Measurements from ENCODE around the gene HCFC1. TPM values are rescaled to one million over a fixed set of nuclear protein-coding genes. Genes with fewer than 3 reads are reported as not detected.

HCFC1 gene
- total RNA-seq, 2 experiments from 2014 or later: 45.9 to 50.2 TPM

- Mint-ChIP-seq H3K9me3 (no peaks in the 10 kb centered on the region), H3K27ac (peak within 1 kb of the TSS; percentile 83), H3K36me3 (ENCODE audit: low read depth) (peaks cover 9% of the 10 kb centered on the region), H3K27me3 (no peaks in the 10 kb centered on the region), H3K4me1 (ENCODE audit: low read depth) (peaks cover 47% of the 10 kb centered on the region), H3K4me3 (peak within 1 kb of the TSS; percentile 63)
- DNase-seq (peak in 3 of 14 experiments; percentile 6 to 24 (median 15)), ATAC-seq (ENCODE audit: poor library complexity) (peak; percentile 50)
- Histone ChIP-seq H3K27me3 (ENCODE audit: control insufficient read depth in 1 of 2, insufficient read depth in 2 of 2, low read length in 2 of 2) (no peaks in the 10 kb centered on the region), H3K27ac (ENCODE audit: low read depth in 1 of 2, low read length in 2 of 2) (no peak within 1 kb of the TSS), H3K9me3 (ENCODE audit: control insufficient read depth in 1 of 2, insufficient read depth in 1 of 2, low read length in 2 of 2) (no peaks in the 10 kb centered on the region), H3K4me3 (ENCODE audit: low read length) (peak within 1 kb of the TSS; percentile 3), H3K4me1 (ENCODE audit: insufficient read depth, low read length) (peaks cover 58% of the 10 kb centered on the region), H3K36me3 (ENCODE audit: insufficient read depth, low read length) (peaks cover 7% of the 10 kb centered on the region)
- ChIA-PET POLR2A (interaction anchor here (0.6 to 7.3 kb wide), 3 partner anchors 18 to 110 kb away, joined by 3 to 63 read pairs (median 5); partner anchors contain the start of genes ARHGAP4, IDH3G and SSR4), CTCF (no interaction called here)
- intact Hi-C loops (cut with DNase I, micrococcal nuclease): loop anchor here in 1 of 2 experiments (5.0 kb wide), 1 partner anchor 77 kb away; no protein-coding TSS in a partner anchor
- TF ChIP-seq, protein P1, sequence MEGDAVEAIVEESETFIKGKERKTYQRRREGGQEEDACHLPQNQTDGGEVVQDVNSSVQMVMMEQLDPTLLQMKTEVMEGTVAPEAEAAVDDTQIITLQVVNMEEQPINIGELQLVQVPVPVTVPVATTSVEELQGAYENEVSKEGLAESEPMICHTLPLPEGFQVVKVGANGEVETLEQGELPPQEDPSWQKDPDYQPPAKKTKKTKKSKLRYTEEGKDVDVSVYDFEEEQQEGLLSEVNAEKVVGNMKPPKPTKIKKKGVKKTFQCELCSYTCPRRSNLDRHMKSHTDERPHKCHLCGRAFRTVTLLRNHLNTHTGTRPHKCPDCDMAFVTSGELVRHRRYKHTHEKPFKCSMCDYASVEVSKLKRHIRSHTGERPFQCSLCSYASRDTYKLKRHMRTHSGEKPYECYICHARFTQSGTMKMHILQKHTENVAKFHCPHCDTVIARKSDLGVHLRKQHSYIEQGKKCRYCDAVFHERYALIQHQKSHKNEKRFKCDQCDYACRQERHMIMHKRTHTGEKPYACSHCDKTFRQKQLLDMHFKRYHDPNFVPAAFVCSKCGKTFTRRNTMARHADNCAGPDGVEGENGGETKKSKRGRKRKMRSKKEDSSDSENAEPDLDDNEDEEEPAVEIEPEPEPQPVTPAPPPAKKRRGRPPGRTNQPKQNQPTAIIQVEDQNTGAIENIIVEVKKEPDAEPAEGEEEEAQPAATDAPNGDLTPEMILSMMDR (IDR thresholded peaks at IDR 0.05): no peak
Observed at GRCh38 chrX:153903991-153904957, 67.3 kb downstream of the HCFC1 start, which contains the start of gene AVPR2. TSS of gene AVPR2 (plus strand) at chrX:153904673. CDS start at chrX:153905146, 473 bp downstream.

- peak overlapping the region; percentile 83 for H3K27ac Mint-ChIP-seq
- Histone ChIP-seq H3K4me1 (ENCODE audit: insufficient read depth, low read length) (peaks cover 58% of the 10 kb centered on the region), H3K27me3 (ENCODE audit: control insufficient read depth in 1 of 2, insufficient read depth in 2 of 2, low read length in 2 of 2) (no peaks in the 10 kb centered on the region), H3K4me3 (ENCODE audit: low read length) (no peak overlapping the region), H3K27ac (ENCODE audit: low read depth in 1 of 2, low read length in 2 of 2) (no peak overlapping the region), H3K36me3 (ENCODE audit: insufficient read depth, low read length) (no peaks in the 10 kb centered on the region), H3K9me3 (ENCODE audit: control insufficient read depth in 1 of 2, insufficient read depth in 1 of 2, low read length in 2 of 2) (no peaks in the 10 kb centered on the region)
- intact Hi-C loops (cut with DNase I, micrococcal nuclease): loop anchor here in 1 of 2 experiments (5.0 kb wide), 1 partner anchor 76 kb away; no protein-coding TSS in a partner anchor
- peaks cover 47% of the 10 kb centered on the region for H3K4me1 Mint-ChIP-seq (ENCODE audit: low read depth)
- ChIA-PET POLR2A (interaction anchor here (0.6 to 7.3 kb wide), 3 partner anchors 19 to 109 kb away, joined by 3 to 63 read pairs (median 5); partner anchors contain the start of genes ARHGAP4, IDH3G and SSR4), CTCF (no interaction called here)
- DNase-seq (peak in 1 of 14 experiments; percentile 10), ATAC-seq (ENCODE audit: poor library complexity) (peak; percentile 3)
- H3K27me3 Mint-ChIP-seq: no peaks in the 10 kb centered on the region
- peak overlapping the region; percentile 63 for H3K4me3 Mint-ChIP-seq
- peaks cover 6% of the 10 kb centered on the region for H3K36me3 Mint-ChIP-seq (ENCODE audit: low read depth)
- no peaks in the 10 kb centered on the region for H3K9me3 Mint-ChIP-seq
- TF ChIP-seq, protein P1 (IDR thresholded peaks at IDR 0.05): no peak
Observed at GRCh38 chrX:153903238-153903980, 68.2 kb downstream of the HCFC1 start.

- ChIA-PET CTCF (no interaction called here), POLR2A (interaction anchor here (1.5 to 7.3 kb wide), 2 partner anchors 20 to 24 kb away, joined by 5 to 63 read pairs; partner anchors contain the start of gene ARHGAP4)
- ATAC-seq (ENCODE audit: poor library complexity): no peak
- Mint-ChIP-seq H3K9me3 (no peaks in the 10 kb centered on the region), H3K27me3 (no peaks in the 10 kb centered on the region), H3K4me1 (ENCODE audit: low read depth) (peaks cover 47% of the 10 kb centered on the region), H3K4me3 (no peak overlapping the region), H3K36me3 (ENCODE audit: low read depth) (no peaks in the 10 kb centered on the region), H3K27ac (no peak overlapping the region)
- no peaks in the 10 kb centered on the region for H3K27me3 ChIP-seq (ENCODE audit: control insufficient read depth in 1 of 2, insufficient read depth in 2 of 2, low read length in 2 of 2)
- H3K9me3 ChIP-seq (ENCODE audit: control insufficient read depth in 1 of 2, insufficient read depth in 1 of 2, low read length in 2 of 2): no peaks in the 10 kb centered on the region
- H3K27ac ChIP-seq (ENCODE audit: low read depth in 1 of 2, low read length in 2 of 2): no peak overlapping the region
- TF ChIP-seq, protein P1 (IDR thresholded peaks at IDR 0.05): no peak
- no peak overlapping the region for H3K4me3 ChIP-seq (ENCODE audit: low read length)
- peaks cover 58% of the 10 kb centered on the region for H3K4me1 ChIP-seq (ENCODE audit: insufficient read depth, low read length)
- no peak for DNase-seq
- intact Hi-C loops (cut with DNase I, micrococcal nuclease): loop anchor here in 1 of 2 experiments (5.0 kb wide), 1 partner anchor 75 kb away; no protein-coding TSS in a partner anchor
- no peaks in the 10 kb centered on the region for H3K36me3 ChIP-seq (ENCODE audit: insufficient read depth, low read length)
Observed at GRCh38 chrX:153902385-153902784, 69.2 kb downstream of the HCFC1 start.
